Bronchial epithelial cell (primary cell): ENCODE measurements around the gene NOS2. TPM values are rescaled to one million over a fixed set of nuclear protein-coding genes. Genes with fewer than 3 reads are reported as not detected.
"Not testable (repeated sequence)": the region's sequence is repeated elsewhere in the genome, so short reads cannot be mapped to it uniquely, and the experiment has no call there.

Source experiments
- DNase-seq: peaks from one replicate; pipeline ENCODE4 v3.0.0-alpha.2; 2010; ENCODE audit warnings: low read depth
- FAIRE-seq: peaks from 2 replicates; lab custom pipeline; 2011; peaks lifted over from hg19 to GRCh38; lab: Jason Lieb, UNC
- H3K27me3 ChIP-seq: 2 replicates; pipeline ENCODE4 v1.5.1; 2011; ENCODE audit warnings: low read length; ENCODE audit not compliant: control insufficient read depth, insufficient read depth
- H3K36me3 ChIP-seq: 2 replicates; pipeline ENCODE4 v1.5.1; 2011; ENCODE audit warnings: low read length; ENCODE audit not compliant: control insufficient read depth, insufficient read depth
- H3K4me3 ChIP-seq: 2 replicates; pipeline ENCODE4 v1.5.1; 2011; ENCODE audit warnings: mild to moderate bottlenecking, low read depth, low read length, control low read depth
- CTCF ChIP-seq: IDR thresholded peaks from 2 replicates; pipeline ENCODE4 v1.5.1; 2011; ENCODE audit warnings: mild to moderate bottlenecking, moderate library complexity, low read length, control low read depth, inconsistent platforms; ENCODE audit not compliant: insufficient read depth, severe bottlenecking
- total RNA-seq: library from RNA; depleted of rRNA; stranded (reverse); fragments of >200 nt; gene quantifications from 2 replicates; pipeline ENCODE4 v1.2.1, GENCODE V29; 2014

The NOS2 gene
- total RNA-seq, 1 donor from 2014 or later, result under 0.01 TPM

GRCh38 chr17:27840688-27841087, 40.4 kb upstream of the NOS2 start:
- peaks cover 6% of the 10 kb centered on the region for H3K27me3 ChIP-seq
- no peak overlapping the region for H3K4me3 ChIP-seq
- no peaks in the 10 kb centered on the region for H3K36me3 ChIP-seq
- DNase-seq (peak; percentile 14), FAIRE-seq (no peak)
- no peak for TF ChIP-seq CTCF

- not testable (repeated sequence) for H3K36me3 ChIP-seq, DNase-seq, H3K4me3 ChIP-seq, H3K27me3 ChIP-seq
- peak; percentile 100 for FAIRE-seq
Observed at GRCh38 chr17:27840406-27840678, 40.0 kb upstream of the NOS2 start.

GRCh38 chr17:27839571-27840405, 39.5 kb upstream of the NOS2 start:
- H3K27me3 ChIP-seq, H3K36me3 ChIP-seq, DNase-seq, H3K4me3 ChIP-seq, FAIRE-seq: not testable (repeated sequence)

- H3K27me3 ChIP-seq, DNase-seq, H3K36me3 ChIP-seq, H3K4me3 ChIP-seq: not testable (repeated sequence)
- peak; percentile 23 for FAIRE-seq
Observed at GRCh38 chr17:27838607-27839006, 38.3 kb upstream of the NOS2 start.

GRCh38 chr17:27837769-27838168, 37.4 kb upstream of the NOS2 start:
- H3K4me3 ChIP-seq, H3K36me3 ChIP-seq, DNase-seq, H3K27me3 ChIP-seq: not testable (repeated sequence)
- FAIRE-seq, result peak; percentile 68

- FAIRE-seq (no peak), DNase-seq (no peak)
- TF ChIP-seq CTCF, result no peak
- peaks cover 12% of the 10 kb centered on the region for H3K27me3 ChIP-seq
- H3K4me3 ChIP-seq, result no peak overlapping the region
- H3K36me3 ChIP-seq, result no peaks in the 10 kb centered on the region
Observed at GRCh38 chr17:27836651-27837050, 36.3 kb upstream of the NOS2 start.

- no peak for TF ChIP-seq CTCF
- no peak overlapping the region for H3K4me3 ChIP-seq
- DNase-seq (peak; percentile 50), FAIRE-seq (no peak)
- H3K27me3 ChIP-seq, result peaks cover 13% of the 10 kb centered on the region
- no peaks in the 10 kb centered on the region for H3K36me3 ChIP-seq
Observed at GRCh38 chr17:27834571-27834970, 34.2 kb upstream of the NOS2 start.

GRCh38 chr17:27832831-27833230, 32.5 kb upstream of the NOS2 start:
- DNase-seq, result no peak
- no peak overlapping the region for H3K4me3 ChIP-seq
- FAIRE-seq, result no peak
- TF ChIP-seq CTCF, result no peak
- H3K27me3 ChIP-seq, result peaks cover 13% of the 10 kb centered on the region
- no peaks in the 10 kb centered on the region for H3K36me3 ChIP-seq

- FAIRE-seq, result peak; percentile 99
- not testable (repeated sequence) for H3K4me3 ChIP-seq, H3K27me3 ChIP-seq, H3K36me3 ChIP-seq
- peak; percentile 23 for DNase-seq
Observed at GRCh38 chr17:27829888-27830287, 29.6 kb upstream of the NOS2 start.

GRCh38 chr17:27829143-27829711, 28.9 kb upstream of the NOS2 start:
- H3K4me3 ChIP-seq, H3K27me3 ChIP-seq, DNase-seq, H3K36me3 ChIP-seq: not testable (repeated sequence)
- peak; percentile 98 for FAIRE-seq
